CD14-positive monocyte (primary cell): ENCODE measurements around the gene CACNA1B. TPM values are rescaled to one million over a fixed set of nuclear protein-coding genes. Genes with fewer than 3 reads are reported as not detected.
"Not testable (repeated sequence)": the region's sequence is repeated elsewhere in the genome, so short reads cannot be mapped to it uniquely, and the experiment has no call there.

Experiments used
- DNase-seq, 3 donors: peaks; one replicate each; pipeline ENCODE4 v3.0.0-alpha.2; 2011 to 2022
- H2AFZ ChIP-seq: 2 replicates; pipeline ENCODE4 v1.6.0; 2012; ENCODE audit warnings: mild to moderate bottlenecking, low read depth, low read length, inconsistent platforms; ENCODE audit not compliant: insufficient read depth, poor library complexity, severe bottlenecking
- H3K27ac ChIP-seq, 2 donors: 1 replicate in 1 of 2; 2 replicates in 1 of 2; pipeline ENCODE4 v1.5.1; 2012 to 2013; ENCODE audit warnings: low read length in 2 of 2, control low read depth in 1 of 2, inconsistent platforms in 1 of 2, low read depth in 1 of 2, mild to moderate bottlenecking in 1 of 2
- H3K27me3 ChIP-seq, 2 donors: one replicate each; pipeline versions ENCODE4 v1.6.0 to v1.6.1; 2011 to 2013; ENCODE audit warnings: low read length in 2 of 2; ENCODE audit not compliant: control insufficient read depth in 2 of 2, insufficient read depth in 2 of 2
- H3K36me3 ChIP-seq, 2 donors: replicated peaks in 1 of 2; 1 replicate in 1 of 2; 2 replicates in 1 of 2; pipeline versions ENCODE4 v1.5.1 to v1.6.1; 2012 to 2013; ENCODE audit warnings: low read length in 2 of 2, control low read depth in 1 of 2, inconsistent platforms in 1 of 2, mild to moderate bottlenecking in 1 of 2; ENCODE audit not compliant: insufficient read depth in 2 of 2, control insufficient read depth in 1 of 2
- H3K4me1 ChIP-seq, 2 donors: 1 replicate in 1 of 2; 2 replicates in 1 of 2; pipeline versions ENCODE4 v1.5.1 to v1.6.1; 2012 to 2013; ENCODE audit warnings: low read length in 2 of 2, control low read depth in 1 of 2, inconsistent platforms in 1 of 2, mild to moderate bottlenecking in 1 of 2, moderate library complexity in 1 of 2; ENCODE audit not compliant: insufficient read depth in 2 of 2, control insufficient read depth in 1 of 2
- H3K4me2 ChIP-seq: replicated peaks from 2 replicates; pipeline ENCODE3; 2012; ENCODE audit warnings: low read length, moderate library complexity, mild to moderate bottlenecking; ENCODE audit not compliant: poor library complexity, severe bottlenecking; ENCODE audit errors: extremely low read depth
- H3K4me3 ChIP-seq, 3 experiments: fragments of 200-600 bp in 1 of 3; sonication (generic) in 1 of 3; replicated peaks in 1 of 3; 1 replicate in 2 of 3; 2 replicates in 1 of 3; pipeline ENCODE4 v1.5.1; 2011 to 2013; ENCODE audit warnings: low read length in 3 of 3, mild to moderate bottlenecking in 3 of 3, control low read depth in 2 of 3, low read depth in 2 of 3, inconsistent platforms in 1 of 3, moderate library complexity in 1 of 3
- H3K79me2 ChIP-seq: 2 replicates; pipeline ENCODE4 v1.6.0; 2012; ENCODE audit warnings: mild to moderate bottlenecking, control low read depth, inconsistent platforms, low read length, moderate library complexity; ENCODE audit not compliant: insufficient read depth
- H3K9ac ChIP-seq: 2 replicates; pipeline ENCODE4 v1.6.0; 2017; ENCODE audit warnings: low read length, mild to moderate bottlenecking; ENCODE audit not compliant: insufficient read depth, poor library complexity, severe bottlenecking
- H3K9me3 ChIP-seq, 2 donors: replicated peaks in 1 of 2; 1 replicate in 1 of 2; 2 replicates in 1 of 2; pipeline versions ENCODE4 v1.5.1 to v1.6.1; 2012 to 2013; ENCODE audit warnings: low read length in 2 of 2, control low read depth in 1 of 2; ENCODE audit not compliant: control insufficient read depth in 1 of 2, insufficient read depth in 1 of 2
- H4K20me1 ChIP-seq: 2 replicates; pipeline ENCODE4 v1.6.0; 2012; ENCODE audit warnings: mild to moderate bottlenecking, low read length, control low read depth, moderate library complexity; ENCODE audit not compliant: insufficient read depth
- H3K27ac Mint-ChIP-seq, 7 donors: one replicate each; pipeline ENCODE4 v1.8.0; 2020; ENCODE audit warnings: mild to moderate bottlenecking in 7 of 7, mixed read lengths in 7 of 7, moderate library complexity in 6 of 7, inconsistent platforms in 2 of 7
- H3K27me3 Mint-ChIP-seq, 3 donors: one replicate each; pipeline ENCODE4 v1.8.0; 2021 to 2022; ENCODE audit warnings: low read depth in 3 of 3, mild to moderate bottlenecking in 3 of 3, mixed read lengths in 3 of 3, moderate library complexity in 3 of 3, inconsistent platforms in 1 of 3
- H3K36me3 Mint-ChIP-seq, 2 donors: one replicate each; pipeline ENCODE4 v1.8.0; 2020; ENCODE audit warnings: mixed read lengths in 2 of 2, inconsistent platforms in 1 of 2, mild to moderate bottlenecking in 1 of 2
- H3K4me1 Mint-ChIP-seq: one replicate; pipeline ENCODE4 v1.8.0; 2020; ENCODE audit warnings: mild to moderate bottlenecking, mixed read lengths
- H3K4me3 Mint-ChIP-seq, 2 donors: one replicate each; pipeline ENCODE4 v1.8.0; 2020; ENCODE audit warnings: mild to moderate bottlenecking in 2 of 2, mixed read lengths in 2 of 2, moderate library complexity in 1 of 2
- H3K9me3 Mint-ChIP-seq, 7 donors: one replicate each; pipeline ENCODE4 v1.8.0; 2020 to 2022; ENCODE audit warnings: mixed read lengths in 7 of 7, mild to moderate bottlenecking in 6 of 7, moderate library complexity in 6 of 7, inconsistent platforms in 2 of 7
- CTCF ChIP-seq: fragments of 200-600 bp; IDR thresholded peaks from one replicate; pipeline ENCODE4 v1.8.0; 2022; ENCODE audit warnings: antibody characterized with exemption, mild to moderate bottlenecking
- WGBS: methylation state at CpG from one replicate; pipeline ENCODE4 v1.1.5; 2013; ENCODE audit warnings: missing lambda C conversion rate; ENCODE audit not compliant: insufficient coverage; 5-methylcytosine and 5-hydroxymethylcytosine counted together
- intact Hi-C, 2 donors: fragments of 100-400 bp; cut with micrococcal nuclease; formaldehyde crosslinking; loops; one replicate each; pipeline versions ENCODE4 v1.15.0 to v1.15.1; 2023
- polyA plus RNA-seq, 3 donors: library from polyadenylated mRNA; depleted of rRNA in 1 of 3; unstranded in 2 of 3; stranded (reverse) in 1 of 3; fragments of 300-500 nt in 2 of 3; fragments of >200 nt in 1 of 3; fragmentation: Illumina TruSeq in 2 of 3; gene quantifications; 1 replicate in 2 of 3; 2 replicates in 1 of 3; pipeline ENCODE4 v1.2.3, GENCODE V29; 2012 to 2021

Gene CACNA1B
- polyA plus RNA-seq, 3 donors = not detected

- H3K27ac Mint-ChIP-seq = no peak overlapping the region
- DNase-seq = peak in 1 of 3 donors; percentile 1
- H3K4me1 ChIP-seq = no peaks in the 10 kb centered on the region
- no peak overlapping the region for H2AFZ ChIP-seq
- no peak for TF ChIP-seq CTCF
- H4K20me1 ChIP-seq = no peaks in the 10 kb centered on the region
- H3K36me3 ChIP-seq = no peaks in the 10 kb centered on the region
- peaks cover 0 to 4% of the 10 kb centered on the region in 2 donors for H3K27me3 ChIP-seq
- H3K36me3 Mint-ChIP-seq = no peaks in the 10 kb centered on the region
- H3K9ac ChIP-seq = no peak overlapping the region
- H3K9me3 Mint-ChIP-seq = peaks cover 0 to 1% (median 0%) of the 10 kb centered on the region in 7 donors
- H3K79me2 ChIP-seq = no peaks in the 10 kb centered on the region
- WGBS = 93% methylated on average over 27 of the region's 36 CpGs
- H3K4me1 Mint-ChIP-seq = no peaks in the 10 kb centered on the region
- no peak overlapping the region for H3K4me3 Mint-ChIP-seq
- H3K4me2 ChIP-seq = no peak overlapping the region
- peaks cover under 1 to 7% (median 6%) of the 10 kb centered on the region in 3 donors for H3K27me3 Mint-ChIP-seq
- no peaks in the 10 kb centered on the region for H3K9me3 ChIP-seq
- intact Hi-C loops = no loop called here
- H3K4me3 ChIP-seq = no peak overlapping the region
- H3K27ac ChIP-seq = no peak overlapping the region
These were observed 235.4 kb downstream of the CACNA1B start for GRCh38 chr9:138112791-138113600.

DNA sequence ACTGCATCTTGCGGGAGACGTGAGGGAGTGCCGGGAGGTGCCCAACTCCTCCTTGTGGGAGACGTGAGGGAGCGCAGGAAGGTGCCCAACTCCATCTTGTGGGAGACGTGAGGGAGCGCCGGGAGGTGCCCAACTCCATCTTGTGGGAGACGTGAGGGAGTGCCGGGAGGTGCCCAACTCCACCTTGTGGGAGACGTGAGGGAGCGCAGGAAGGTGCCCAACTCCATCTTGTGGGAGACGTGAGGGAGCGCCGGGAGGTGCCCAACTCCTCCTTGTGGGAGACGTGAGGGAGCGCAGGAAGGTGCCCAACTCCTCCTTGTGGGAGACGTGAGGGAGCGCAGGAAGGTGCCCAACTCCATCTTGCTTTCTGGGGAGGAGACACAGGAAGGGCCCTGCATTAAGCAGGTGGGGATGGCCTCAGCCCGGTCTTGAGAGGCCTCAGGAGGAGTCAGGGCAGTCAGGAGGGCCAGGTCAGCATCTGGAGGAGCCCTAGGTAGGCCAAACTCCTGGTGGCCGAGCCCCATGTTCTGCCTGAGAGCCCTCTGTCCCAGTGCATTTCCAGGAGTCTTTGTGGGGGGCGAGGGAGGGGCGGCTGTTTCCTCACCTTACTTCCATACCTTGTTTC is 236.2 kb downstream of the CACNA1B start:
- H3K27ac Mint-ChIP-seq, intact Hi-C loops, H3K4me3 Mint-ChIP-seq, H3K27me3 Mint-ChIP-seq, H3K4me2 ChIP-seq, H4K20me1 ChIP-seq, H3K9me3 Mint-ChIP-seq, H3K4me3 ChIP-seq, H3K4me1 Mint-ChIP-seq, DNase-seq, H3K79me2 ChIP-seq, H3K9me3 ChIP-seq, H3K9ac ChIP-seq, H3K36me3 ChIP-seq, H3K4me1 ChIP-seq, H3K27ac ChIP-seq, H3K36me3 Mint-ChIP-seq, H3K27me3 ChIP-seq, H2AFZ ChIP-seq: not testable (repeated sequence)
- 94% methylated on average over 19 of the region's 23 CpGs for WGBS
